Ureter (tissue), 1 donor: ENCODE data around the gene SLC13A4. TPM values are rescaled to one million over a fixed set of nuclear protein-coding genes. Genes with fewer than 3 reads are reported as not detected.

Experiments used
- total RNA-seq: library from RNA; stranded (reverse); gene quantifications from one replicate; pipeline ENCODE4 v1.2.4, GENCODE V29; 2023
- donor health status: DM: yes; HTN: yes; CAD: no.

Gene SLC13A4
- total RNA-seq, 1 donor from 2014 or later, result 0.13 TPM

Other genes starting within 250 kb of the SLC13A4 start
- gene CNOT4, start 218.1 kb downstream of the SLC13A4 start, total RNA-seq, result 34.4 TPM
- 58.1 TPM for gene NUP205, start 170.3 kb downstream of the SLC13A4 start, total RNA-seq
- gene STMP1, start 65.7 kb downstream of the SLC13A4 start, total RNA-seq, result 32.9 TPM
- gene FAM180A, start 20.6 kb upstream of the SLC13A4 start, total RNA-seq, result 1.1 TPM
- gene MTPN, start 249.2 kb upstream of the SLC13A4 start, total RNA-seq, result 93.8 TPM